MM.1S (cell line): ENCODE measurements around the gene C2CD2L.

Experiments used
- DNase-seq: peaks from one replicate; pipeline ENCODE4 v3.0.0-alpha.2; 2015
- H2AFZ ChIP-seq: fragments of 300-600 bp; sonication (generic); 2 replicates; pipeline ENCODE4 v1.6.0; 2016; ENCODE audit warnings: antibody characterized with exemption, low read length
- H3F3A ChIP-seq: fragments of 300-600 bp; sonication (generic); 2 replicates; pipeline ENCODE4 v1.6.1; 2016; ENCODE audit warnings: mild to moderate bottlenecking, antibody characterized with exemption, low read length, moderate library complexity, mixed read lengths; ENCODE audit not compliant: insufficient read depth
- H3K27ac ChIP-seq: fragments of 300-600 bp; sonication (generic); 2 replicates; pipeline ENCODE4 v1.5.1; 2016; ENCODE audit warnings: mild to moderate bottlenecking, low read length
- H3K27me3 ChIP-seq: fragments of 300-600 bp; sonication (generic); replicated peaks from 2 replicates; pipeline ENCODE4 v1.6.0; 2016; ENCODE audit warnings: low read length; ENCODE audit not compliant: insufficient read depth
- H3K36me3 ChIP-seq: fragments of 300-600 bp; sonication (generic); replicated peaks from 2 replicates; pipeline ENCODE4 v1.6.1; 2016; ENCODE audit warnings: mild to moderate bottlenecking, low read length, mixed read lengths; ENCODE audit not compliant: insufficient read depth
- H3K4me1 ChIP-seq: fragments of 300-600 bp; sonication (generic); 2 replicates; pipeline ENCODE4 v1.6.1; 2016; ENCODE audit warnings: low read length, mixed read lengths
- H3K4me2 ChIP-seq: fragments of 300-600 bp; sonication (generic); 2 replicates; pipeline ENCODE4 v1.6.0; 2016; ENCODE audit warnings: low read depth, low read length
- H3K4me3 ChIP-seq: fragments of 300-600 bp; sonication (generic); 2 replicates; pipeline ENCODE4 v1.5.1; 2016; ENCODE audit warnings: low read length, mixed read lengths
- H3K79me2 ChIP-seq: fragments of 300-600 bp; sonication (generic); 2 replicates; pipeline ENCODE4 v1.6.1; 2016; ENCODE audit warnings: mixed run types, low read length, mixed read lengths
- H3K9ac ChIP-seq: fragments of 300-600 bp; sonication (generic); 2 replicates; pipeline ENCODE4 v1.6.1; 2016; ENCODE audit warnings: low read length, mixed read lengths
- H3K9me2 ChIP-seq: fragments of 300-600 bp; sonication (generic); replicated peaks from 2 replicates; pipeline ENCODE4 v1.6.1; 2016; ENCODE audit warnings: mild to moderate bottlenecking, low read length, mixed read lengths; ENCODE audit not compliant: insufficient read depth
- H3K9me3 ChIP-seq: fragments of 300-600 bp; sonication (generic); replicated peaks from 2 replicates; pipeline ENCODE4 v1.6.1; 2016; ENCODE audit warnings: mild to moderate bottlenecking, low read length, mixed read lengths; ENCODE audit not compliant: insufficient read depth
- H4K20me1 ChIP-seq: fragments of 300-600 bp; sonication (generic); 2 replicates; pipeline ENCODE4 v1.6.1; 2016; ENCODE audit warnings: mild to moderate bottlenecking, low read length, moderate library complexity, mixed read lengths; ENCODE audit not compliant: insufficient read depth
- EZH2 ChIP-seq: fragments of 300-600 bp; sonication (generic); optimal IDR thresholded peaks from 2 replicates; pipeline ENCODE3; 2017; ENCODE audit warnings: low read depth, mild to moderate bottlenecking, antibody characterized with exemption, low read length, mixed read lengths
- EZH2phosphoT487 ChIP-seq: fragments of 300-600 bp; sonication (generic); IDR thresholded peaks from 2 replicates; pipeline ENCODE4 v1.6.1; 2018; ENCODE audit warnings: antibody characterized with exemption, low read length
- TF ChIP-seq, protein P1 (sequence below): fragments of 300-600 bp; sonication (generic); IDR thresholded peaks from 2 replicates; pipeline ENCODE4 v1.5.1; 2016; ENCODE audit warnings: antibody characterized with exemption, low read length, mixed read lengths

The C2CD2L gene

DNA sequence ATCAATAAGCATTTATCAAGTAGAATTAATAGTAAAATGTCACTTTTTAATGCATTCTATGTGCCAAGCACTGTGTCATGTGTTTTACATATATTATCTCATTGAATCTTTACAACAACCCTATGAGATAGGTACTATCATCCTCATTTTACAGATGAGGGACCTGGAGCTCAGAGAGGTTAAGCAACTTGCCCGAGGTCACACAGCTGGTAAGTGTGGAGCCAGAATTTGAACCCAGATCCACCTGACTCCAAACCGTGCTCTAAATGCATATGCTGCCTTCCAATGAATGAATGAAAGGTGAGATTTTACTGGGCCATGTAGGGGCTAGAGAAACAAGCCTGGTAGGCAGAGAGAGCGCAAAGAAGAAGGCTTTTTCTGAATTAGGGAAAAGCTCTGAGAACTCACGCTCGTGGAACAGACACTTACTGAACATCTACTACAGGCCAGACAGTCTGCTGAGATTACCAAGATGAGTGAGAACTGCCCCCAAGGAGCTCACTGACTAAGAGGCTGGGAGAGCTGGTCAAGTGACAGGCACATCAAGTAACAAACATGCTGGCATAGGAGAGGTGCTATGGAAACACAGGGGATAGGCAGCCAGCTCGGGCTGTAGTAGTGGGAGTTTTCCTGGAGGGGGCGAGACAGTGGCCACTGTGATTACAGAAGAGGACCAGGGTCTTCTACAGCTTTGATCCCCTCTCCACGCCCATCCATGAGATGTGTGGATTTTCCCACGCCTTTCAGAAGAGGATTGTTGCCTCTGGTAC lies 46.1 kb downstream of the C2CD2L start:
- Histone ChIP-seq H3K27ac (no peak overlapping the region), H4K20me1 (no peaks in the 10 kb centered on the region), H3K4me3 (no peak overlapping the region), H3K9ac (no peak overlapping the region), H3K27me3 (peaks cover 63% of the 10 kb centered on the region), H2AFZ (no peak overlapping the region), H3K4me1 (peaks cover 6% of the 10 kb centered on the region), H3K9me3 (no peaks in the 10 kb centered on the region), H3K4me2 (no peak overlapping the region), H3K9me2 (no peaks in the 10 kb centered on the region), H3F3A (no peaks in the 10 kb centered on the region), H3K36me3 (no peaks in the 10 kb centered on the region), H3K79me2 (no peaks in the 10 kb centered on the region)
- DNase-seq: no peak
- TF ChIP-seq EZH2phosphoT487 (no peak), EZH2 (no peak)
- TF ChIP-seq, protein P1, sequence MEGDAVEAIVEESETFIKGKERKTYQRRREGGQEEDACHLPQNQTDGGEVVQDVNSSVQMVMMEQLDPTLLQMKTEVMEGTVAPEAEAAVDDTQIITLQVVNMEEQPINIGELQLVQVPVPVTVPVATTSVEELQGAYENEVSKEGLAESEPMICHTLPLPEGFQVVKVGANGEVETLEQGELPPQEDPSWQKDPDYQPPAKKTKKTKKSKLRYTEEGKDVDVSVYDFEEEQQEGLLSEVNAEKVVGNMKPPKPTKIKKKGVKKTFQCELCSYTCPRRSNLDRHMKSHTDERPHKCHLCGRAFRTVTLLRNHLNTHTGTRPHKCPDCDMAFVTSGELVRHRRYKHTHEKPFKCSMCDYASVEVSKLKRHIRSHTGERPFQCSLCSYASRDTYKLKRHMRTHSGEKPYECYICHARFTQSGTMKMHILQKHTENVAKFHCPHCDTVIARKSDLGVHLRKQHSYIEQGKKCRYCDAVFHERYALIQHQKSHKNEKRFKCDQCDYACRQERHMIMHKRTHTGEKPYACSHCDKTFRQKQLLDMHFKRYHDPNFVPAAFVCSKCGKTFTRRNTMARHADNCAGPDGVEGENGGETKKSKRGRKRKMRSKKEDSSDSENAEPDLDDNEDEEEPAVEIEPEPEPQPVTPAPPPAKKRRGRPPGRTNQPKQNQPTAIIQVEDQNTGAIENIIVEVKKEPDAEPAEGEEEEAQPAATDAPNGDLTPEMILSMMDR: no peak

DNA sequence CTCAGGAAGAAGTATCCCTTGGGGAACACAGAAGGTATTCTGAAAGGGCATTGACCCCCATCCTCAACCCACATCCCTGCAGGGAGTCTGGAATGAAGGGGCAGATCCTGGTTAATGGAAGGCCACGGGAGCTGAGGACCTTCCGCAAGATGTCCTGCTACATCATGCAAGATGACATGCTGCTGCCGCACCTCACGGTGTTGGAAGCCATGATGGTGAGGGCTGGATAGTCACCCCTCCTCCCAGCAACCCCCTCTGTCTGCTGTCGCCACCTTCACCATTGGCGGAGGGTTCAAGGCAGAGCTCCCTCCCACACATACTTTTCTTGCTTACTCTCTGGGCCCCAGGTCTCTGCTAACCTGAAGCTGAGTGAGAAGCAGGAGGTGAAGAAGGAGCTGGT lies 47.0 kb downstream of the C2CD2L start:
- H3K4me3 ChIP-seq: no peak overlapping the region
- H3K9me3 ChIP-seq: no peaks in the 10 kb centered on the region
- peaks cover 60% of the 10 kb centered on the region for H3K27me3 ChIP-seq
- H3K27ac ChIP-seq: no peak overlapping the region
- H3K4me2 ChIP-seq: no peak overlapping the region
- H3F3A ChIP-seq: no peaks in the 10 kb centered on the region
- H3K36me3 ChIP-seq: no peaks in the 10 kb centered on the region
- no peak for DNase-seq
- H3K9me2 ChIP-seq: no peaks in the 10 kb centered on the region
- H2AFZ ChIP-seq: no peak overlapping the region
- H3K4me1 ChIP-seq: no peaks in the 10 kb centered on the region
- no peak overlapping the region for H3K9ac ChIP-seq
- no peaks in the 10 kb centered on the region for H3K79me2 ChIP-seq
- no peaks in the 10 kb centered on the region for H4K20me1 ChIP-seq
- TF ChIP-seq EZH2 (no peak), EZH2phosphoT487 (no peak)
- TF ChIP-seq, protein P1: no peak

DNA sequence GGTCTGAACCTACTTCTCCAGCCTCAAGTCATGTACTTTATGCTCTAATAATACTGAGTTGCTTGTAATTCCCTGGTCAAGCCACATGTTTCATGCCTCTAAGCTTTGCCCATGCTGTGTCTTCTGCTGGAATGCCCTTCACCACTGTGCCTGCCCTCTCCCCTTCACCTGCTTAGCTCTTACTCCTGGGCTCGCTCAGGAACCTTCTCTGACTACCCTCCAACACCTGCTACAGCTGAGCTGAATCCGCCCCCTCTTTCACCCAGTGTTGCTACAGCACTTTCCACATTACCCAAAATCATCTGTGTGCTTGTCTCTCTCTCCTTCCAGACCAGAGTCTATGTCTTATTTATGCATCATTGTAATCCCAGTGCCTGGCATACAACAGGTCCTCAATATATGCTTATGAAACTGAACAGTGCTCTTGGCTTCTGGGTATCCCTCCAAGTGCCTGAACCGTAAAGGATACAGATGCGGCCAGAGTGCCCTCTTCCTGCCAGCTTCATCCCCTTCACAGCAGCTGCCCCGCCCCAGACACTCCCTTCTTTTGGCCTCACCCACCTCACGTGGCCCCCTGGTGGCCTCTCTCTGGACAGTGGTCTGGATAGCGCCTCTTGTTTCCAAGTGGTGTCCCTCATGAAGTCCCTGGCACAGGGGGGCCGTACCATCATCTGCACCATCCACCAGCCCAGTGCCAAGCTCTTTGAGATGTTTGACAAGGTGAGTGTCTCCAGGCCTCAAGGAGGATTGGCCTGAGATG lies 48.8 kb downstream of the C2CD2L start:
- Histone ChIP-seq H3K4me1 (no peaks in the 10 kb centered on the region), H3K4me3 (no peak overlapping the region), H2AFZ (no peak overlapping the region), H3K9me3 (no peaks in the 10 kb centered on the region), H3K9ac (no peak overlapping the region), H3K9me2 (no peaks in the 10 kb centered on the region), H4K20me1 (no peaks in the 10 kb centered on the region), H3K27me3 (peaks cover 47% of the 10 kb centered on the region), H3K79me2 (no peaks in the 10 kb centered on the region), H3K4me2 (no peak overlapping the region), H3K27ac (no peak overlapping the region), H3K36me3 (no peaks in the 10 kb centered on the region), H3F3A (no peaks in the 10 kb centered on the region)
- TF ChIP-seq EZH2phosphoT487: no peak
- TF ChIP-seq, protein P1: peak; percentile 33
- DNase-seq: peak; percentile 18
